ENCODE measurements around the gene MUC5B. TPM values are rescaled to one million over a fixed set of nuclear protein-coding genes. Genes with fewer than 3 reads are reported as not detected.

The MUC5B gene
- total RNA-seq, 1 experiment from 2014 or later = 0.03 TPM

DNA sequence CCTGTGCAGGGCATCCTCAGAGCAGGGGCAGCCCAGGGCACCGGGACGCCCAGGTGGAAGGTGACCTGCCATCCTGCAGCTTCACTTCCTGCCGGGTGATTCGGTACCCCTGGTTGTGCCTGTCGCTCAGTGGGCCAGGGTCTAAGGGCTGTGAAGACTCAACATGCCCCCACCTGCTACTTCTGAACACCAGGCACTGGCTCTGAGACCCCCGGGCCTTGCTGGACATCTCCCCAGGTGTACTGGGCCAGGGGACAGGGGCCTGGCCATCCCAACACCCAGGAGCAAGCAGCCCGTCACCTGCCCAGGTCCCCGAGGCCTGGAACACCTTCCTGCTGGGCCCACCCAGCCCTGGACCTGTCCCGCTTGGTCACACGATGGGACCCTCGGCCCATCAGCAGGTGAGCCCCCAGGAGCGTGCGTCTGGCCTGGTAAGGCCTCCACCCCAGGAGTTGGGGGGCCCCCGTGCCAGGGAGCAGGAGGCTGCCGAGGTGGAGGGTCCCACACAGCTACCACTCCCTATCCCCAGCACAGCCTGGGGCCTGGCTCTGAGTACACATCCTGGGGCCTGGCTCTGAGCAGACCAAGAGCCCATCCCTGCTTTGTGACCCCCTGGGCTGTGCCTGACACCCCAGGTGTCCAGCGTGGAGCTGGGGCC lies 3.9 kb upstream of the MUC5B start:
- DNase-seq (ENCODE audit: low read depth) = no peak

DNA sequence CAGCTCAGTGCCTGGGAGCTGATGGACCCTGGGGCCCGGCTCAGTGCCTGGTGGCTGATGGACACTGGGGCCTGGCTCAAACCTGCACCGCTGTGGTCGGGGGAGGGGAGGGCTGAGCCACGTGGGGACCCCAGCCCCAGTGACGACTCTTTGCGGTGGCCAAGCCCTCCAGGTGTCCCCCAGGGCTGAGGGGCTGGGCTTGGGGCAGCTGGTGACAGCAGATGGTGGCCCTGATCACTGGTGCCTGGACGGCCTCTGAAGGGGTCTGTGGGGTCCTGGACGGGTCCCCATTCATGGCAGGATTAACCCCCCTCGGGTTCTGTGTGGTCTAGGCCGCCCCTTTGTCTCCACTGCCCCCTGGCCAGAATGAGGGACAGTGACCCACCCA lies 3.4 kb upstream of the MUC5B start:
- no peak for DNase-seq (ENCODE audit: low read depth)

DNA sequence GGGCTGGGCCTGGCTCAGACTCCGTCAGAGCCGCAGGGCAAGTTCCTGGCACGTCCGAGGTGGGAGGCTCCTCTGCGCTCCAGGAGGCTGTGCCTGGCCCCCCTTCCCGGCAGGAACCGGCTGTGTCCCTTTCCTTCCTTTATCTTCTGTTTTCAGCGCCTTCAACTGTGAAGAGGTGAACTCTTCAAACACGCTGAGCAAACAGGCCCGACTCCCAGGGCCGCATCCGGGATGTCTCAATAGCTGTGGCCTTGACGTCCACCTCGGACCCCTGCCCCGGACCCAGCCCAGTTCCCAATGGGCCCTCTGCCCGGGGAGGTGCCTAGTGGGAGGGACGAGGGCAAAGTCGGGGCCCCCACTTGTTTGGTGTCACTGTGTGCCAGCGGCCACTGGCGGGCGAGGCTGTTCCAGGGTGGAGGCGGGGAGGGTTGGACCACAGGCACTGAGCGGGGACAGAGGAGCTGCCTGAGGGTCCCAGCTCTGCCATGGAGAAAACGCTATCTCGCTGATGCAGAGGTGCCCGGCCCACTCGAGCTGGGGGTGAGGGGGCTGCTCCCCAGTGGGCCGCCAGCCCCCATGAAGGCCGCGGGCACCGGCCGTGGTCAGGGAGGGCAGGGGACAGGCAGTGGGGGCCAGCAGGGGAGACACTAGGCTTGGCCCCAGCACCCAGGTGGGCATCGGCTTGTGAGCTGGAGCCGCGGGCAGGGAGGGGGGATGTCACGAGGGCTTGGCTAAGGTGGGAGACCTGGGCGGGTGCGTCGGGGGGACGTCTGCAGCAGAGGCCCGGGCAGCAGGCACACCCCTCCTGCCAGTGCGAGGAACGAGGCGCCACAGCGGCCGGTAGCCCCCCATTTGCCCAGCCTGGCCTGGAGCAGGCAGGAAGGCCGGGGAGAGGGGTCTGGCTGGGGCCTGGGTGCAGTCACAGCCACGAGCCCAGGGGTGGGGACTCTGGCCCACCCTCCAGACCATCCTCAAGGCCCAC lies 2.7 kb upstream of the MUC5B start:
- DNase-seq (ENCODE audit: low read depth) = no peak

DNA sequence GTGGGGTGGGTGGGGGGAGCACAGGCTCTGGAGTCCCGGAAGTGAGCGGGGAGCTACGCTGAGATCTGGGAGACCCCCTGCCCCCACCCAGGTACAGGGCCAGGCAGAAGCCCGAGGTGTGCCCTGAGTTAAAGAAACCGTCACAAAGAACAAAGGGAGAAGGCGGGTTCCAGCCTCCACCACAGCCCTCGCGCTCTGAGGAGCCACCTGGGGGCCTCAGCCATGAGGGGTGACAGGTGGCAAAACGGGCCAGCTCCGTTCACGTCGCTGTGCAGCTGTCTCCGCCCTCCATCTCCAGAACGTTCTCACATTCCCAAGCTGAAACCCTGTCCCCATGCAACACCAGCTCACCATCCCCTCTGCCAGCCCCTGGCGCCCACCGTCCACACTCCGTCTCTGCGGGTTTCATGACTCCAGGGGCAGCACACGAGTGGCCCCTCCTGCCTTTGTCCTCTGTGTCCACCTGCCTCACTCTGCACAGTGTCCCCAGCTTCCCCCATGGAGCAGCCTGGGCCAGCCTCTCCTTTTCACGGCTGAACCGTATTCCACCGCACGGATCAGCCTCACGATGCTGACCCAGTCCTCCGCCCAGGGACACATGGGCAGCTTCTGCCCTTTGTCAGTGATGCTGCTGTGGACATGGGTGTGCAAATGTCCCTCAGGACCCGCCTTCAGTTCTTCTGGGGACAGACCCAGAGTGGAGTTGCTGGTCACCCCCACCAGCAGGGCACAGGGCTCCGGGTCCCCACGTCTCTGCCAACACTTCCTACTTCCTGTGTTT lies 1.7 kb upstream of the MUC5B start:
- no peak for DNase-seq (ENCODE audit: low read depth)

DNA sequence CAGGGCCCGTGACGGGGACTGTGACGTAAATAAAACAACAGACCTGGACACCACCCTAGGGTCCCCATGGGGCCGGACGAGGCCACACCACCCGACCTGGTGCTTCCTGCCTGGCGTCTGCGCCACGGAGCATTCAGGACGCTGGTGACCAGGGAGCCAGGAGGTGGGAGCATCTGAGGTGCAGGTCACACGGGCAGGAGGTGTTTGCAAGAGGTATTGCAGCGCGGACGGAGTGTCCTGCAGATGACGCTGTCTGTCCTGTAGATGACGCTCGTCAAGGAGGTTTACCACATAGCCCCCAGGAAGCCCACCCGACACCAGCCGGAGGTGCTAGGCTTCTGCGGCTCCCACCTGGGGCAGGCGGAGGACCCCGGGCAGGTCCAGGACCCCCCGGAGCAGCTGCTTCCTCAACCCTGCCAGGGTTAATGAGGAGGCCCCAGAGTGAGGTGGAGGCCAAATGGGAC lies 986 bp upstream of the MUC5B start:
- DNase-seq (ENCODE audit: low read depth) = no peak

DNA sequence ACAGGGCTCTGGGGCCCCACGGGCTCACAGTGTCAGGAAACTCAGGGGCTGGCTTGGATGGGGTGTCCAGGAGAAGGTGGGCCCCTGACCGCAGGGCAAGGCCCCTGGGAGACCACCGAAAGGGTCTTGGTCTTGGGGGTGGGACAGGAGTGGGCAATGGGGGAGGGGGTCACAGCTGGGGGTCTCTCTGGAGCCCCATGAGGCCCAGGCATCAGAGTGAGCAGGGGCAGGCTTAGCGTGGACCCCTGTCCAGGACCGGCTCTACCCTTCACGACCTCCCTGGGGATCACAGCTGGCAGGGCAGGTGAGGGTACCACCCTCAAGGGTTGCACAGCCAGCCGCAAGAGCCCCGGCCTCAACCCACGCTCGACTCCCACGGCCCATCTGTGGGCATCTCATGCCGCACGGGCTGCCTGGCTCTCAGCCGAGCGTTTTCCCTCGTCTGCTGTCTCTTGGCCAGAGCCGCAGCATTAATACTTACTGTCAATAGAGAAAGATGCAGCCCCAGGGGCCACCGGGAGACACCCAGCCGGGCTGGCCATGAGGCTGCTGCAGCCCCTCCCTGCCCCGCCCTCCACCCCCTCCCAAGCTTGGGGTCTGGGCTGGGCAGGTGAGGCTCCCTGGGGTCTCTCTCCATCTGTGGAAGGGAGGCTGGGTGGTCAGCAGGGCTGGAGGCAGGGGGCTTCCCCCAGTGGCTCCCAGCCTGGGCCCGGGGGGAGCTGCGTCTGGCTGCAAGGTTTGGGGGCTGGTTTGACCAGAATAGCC lies 662 bp downstream of the MUC5B start:
- DNase-seq (ENCODE audit: low read depth) = no peak

DNA sequence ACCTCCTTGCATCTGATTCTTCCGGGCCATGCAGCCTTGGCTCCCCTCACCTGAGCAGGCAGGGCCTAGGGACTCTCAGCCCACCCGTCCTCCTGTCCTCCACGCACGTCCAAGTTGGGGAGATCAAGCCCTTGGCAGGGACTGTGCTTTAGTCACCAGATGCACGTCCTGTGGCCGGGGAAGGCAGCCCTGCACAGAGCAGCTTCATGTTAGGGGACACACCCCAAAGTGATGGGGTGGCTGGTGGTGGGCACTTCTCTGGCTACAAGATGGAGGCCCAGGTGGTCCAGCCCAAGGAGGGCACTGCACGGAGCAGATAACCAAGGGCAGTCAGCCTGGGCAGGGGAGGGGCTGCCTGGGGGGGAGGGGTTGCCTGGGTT lies 1.2 kb downstream of the MUC5B start:
- no peak for DNase-seq (ENCODE audit: low read depth)

DNA sequence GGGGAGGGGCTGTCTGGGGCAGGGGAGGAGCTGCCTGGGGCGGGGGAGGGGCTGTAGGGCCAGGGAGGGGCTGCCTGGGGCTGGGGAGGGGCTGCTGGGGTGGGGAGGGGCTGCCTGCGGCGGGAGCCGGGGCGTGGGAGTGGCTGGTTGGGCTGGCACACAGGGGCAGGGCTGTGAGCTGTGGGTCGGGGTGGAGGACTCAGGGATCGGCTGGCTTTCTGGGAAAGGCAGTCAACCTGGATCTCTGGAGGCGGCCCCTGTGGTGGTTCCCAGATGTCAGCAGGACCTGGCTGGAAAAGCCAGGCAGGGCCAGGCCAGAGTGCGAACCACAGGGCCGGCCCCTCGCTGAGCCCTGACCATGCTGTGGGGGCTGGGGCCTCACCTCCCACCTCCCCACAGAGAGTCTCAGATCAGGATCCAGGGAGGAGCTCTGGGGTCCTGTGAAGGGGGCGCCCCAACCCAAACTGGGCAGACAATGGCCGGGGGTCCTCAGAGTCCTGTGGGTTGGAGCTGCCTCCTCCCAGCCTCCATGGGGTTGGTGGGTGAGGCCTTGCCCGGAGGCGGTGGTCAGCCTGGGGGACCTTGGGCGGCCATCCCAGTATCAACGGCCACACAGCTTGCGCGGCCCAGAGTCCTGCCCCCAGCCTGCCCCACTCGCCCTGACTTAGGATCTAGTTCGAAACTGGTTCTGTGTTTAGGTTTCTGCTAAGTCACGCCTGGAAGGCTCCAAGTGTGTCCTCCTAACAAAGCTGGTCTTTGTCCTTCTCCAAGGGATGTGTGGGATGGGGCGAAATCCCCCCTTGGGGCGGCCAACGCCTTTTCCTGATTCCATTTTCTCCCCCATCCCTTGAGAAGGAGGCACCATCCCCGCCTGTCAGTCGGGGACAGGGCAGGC lies 1.9 kb downstream of the MUC5B start:
- DNase-seq (ENCODE audit: low read depth) = no peak

DNA sequence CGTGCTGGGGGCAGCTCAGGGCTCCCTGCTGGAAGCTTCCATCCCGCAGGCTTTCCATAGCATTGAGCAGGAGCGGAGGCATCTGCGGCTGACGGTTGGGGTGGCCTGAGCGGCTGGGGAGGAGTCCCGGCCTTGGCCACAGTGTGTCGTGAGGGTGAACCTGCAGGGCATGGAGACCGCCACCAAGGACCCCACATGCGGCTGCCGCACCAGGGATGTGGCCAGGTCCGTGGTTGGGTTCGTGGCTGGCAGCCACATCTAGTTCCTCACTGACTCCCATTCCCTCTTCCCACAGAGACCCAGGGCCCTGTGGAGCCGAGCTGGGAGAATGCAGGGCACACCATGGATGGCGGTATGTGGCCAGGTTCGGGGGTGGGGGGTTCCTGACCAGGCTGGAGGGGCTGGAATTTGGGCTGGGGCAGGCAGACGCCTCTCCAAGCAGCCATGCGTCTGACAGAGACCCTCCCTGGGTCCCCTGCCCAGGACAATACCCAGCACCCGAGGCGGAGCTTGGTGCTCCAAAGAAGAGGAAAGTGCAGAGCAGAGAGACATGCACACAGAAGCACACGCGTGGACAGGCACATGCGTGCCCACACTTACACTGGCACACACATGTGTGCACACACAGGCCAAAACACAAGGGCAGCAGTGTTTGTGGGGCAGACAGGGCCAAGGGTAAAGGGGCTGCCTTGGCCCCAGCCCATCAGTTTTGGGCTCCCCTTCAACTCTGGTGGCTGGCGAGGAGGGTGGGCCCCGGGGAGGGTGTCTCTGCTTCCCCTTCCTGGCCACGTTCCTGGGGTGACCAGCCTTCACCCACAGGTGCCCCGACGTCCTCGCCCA lies 2.7 kb downstream of the MUC5B start:
- no peak for DNase-seq (ENCODE audit: low read depth)

DNA sequence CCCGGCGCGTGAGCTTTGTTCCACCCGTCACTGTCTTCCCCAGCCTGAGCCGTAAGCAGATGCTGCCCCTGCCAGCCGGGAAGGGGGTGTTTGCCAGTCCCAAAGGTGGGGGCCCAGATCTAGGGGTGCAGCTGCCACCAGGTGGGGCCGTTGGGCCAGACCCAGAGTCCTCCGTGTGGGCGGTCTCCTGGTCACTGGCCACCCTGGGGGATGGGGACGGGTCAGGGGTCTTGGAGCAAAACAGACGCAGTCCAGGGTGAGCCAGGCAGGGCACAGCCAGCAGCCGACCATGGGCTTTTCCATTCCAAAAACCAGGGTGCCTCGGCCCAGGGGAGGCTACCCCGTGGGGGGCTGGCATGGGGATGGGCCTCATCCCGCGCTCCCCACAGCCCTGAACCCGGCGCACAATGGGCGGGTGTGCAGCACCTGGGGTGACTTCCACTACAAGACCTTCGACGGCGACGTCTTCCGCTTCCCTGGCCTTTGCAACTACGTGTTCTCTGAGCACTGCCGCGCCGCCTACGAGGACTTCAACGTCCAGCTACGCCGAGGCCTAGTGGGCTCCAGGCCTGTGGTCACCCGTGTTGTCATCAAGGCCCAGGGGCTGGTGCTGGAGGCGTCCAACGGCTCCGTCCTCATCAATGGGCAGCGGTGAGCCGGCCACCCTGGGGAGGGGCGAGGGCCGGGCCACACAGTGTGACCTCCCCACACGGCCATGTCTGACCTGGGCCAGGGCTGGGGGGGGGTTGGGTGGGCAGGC lies 3.5 kb downstream of the MUC5B start:
- no peak for DNase-seq (ENCODE audit: low read depth)

DNA sequence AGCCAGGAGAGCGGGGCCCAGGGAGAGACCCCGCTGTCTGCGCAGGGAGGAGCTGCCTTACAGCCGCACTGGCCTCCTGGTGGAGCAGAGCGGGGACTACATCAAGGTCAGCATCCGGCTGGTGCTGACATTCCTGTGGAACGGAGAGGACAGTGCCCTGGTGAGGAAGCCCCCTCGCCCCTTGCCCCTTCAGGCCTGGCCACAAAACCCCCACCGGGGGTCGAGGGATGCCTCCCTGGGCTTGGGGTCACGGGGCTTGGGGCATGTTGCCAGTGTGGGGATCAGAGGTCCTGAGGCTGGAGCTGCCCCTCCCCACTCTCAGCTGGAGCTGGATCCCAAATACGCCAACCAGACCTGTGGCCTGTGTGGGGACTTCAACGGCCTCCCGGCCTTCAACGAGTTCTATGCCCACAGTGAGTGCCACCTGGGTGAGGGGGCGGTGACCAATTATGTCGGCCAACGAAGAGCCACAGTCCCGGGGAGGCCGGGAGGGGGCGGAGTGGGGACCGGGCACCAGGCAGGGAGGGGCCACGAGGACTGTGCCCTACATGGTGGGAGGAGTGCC lies 4.2 kb downstream of the MUC5B start:
- no peak for DNase-seq (ENCODE audit: low read depth)

DNA sequence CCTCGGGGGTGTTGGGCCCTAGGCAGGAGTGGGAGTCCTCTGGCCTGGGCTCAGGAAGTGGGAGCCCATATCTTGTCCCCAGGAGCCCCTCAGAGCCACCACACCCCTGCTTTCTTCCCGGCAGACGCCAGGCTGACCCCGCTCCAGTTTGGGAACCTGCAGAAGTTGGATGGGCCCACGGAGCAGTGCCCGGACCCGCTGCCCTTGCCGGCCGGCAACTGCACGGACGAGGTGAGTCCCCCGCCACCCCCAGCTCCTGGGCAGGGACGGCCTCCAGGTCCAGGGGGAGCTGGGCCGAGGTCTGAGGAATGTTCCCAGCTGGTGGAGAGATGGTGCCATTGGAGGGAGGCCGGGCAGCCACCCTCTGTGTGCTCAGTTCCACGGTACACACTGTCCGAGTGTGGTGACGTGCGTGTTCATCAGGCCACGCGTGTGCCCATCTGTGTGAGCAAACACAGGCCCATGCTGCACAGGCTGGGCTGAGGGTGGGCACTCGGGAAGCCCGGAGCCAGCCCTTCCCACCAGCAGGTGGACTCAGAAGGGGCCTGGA lies 4.8 kb downstream of the MUC5B start:
- DNase-seq (ENCODE audit: low read depth) = no peak

DNA sequence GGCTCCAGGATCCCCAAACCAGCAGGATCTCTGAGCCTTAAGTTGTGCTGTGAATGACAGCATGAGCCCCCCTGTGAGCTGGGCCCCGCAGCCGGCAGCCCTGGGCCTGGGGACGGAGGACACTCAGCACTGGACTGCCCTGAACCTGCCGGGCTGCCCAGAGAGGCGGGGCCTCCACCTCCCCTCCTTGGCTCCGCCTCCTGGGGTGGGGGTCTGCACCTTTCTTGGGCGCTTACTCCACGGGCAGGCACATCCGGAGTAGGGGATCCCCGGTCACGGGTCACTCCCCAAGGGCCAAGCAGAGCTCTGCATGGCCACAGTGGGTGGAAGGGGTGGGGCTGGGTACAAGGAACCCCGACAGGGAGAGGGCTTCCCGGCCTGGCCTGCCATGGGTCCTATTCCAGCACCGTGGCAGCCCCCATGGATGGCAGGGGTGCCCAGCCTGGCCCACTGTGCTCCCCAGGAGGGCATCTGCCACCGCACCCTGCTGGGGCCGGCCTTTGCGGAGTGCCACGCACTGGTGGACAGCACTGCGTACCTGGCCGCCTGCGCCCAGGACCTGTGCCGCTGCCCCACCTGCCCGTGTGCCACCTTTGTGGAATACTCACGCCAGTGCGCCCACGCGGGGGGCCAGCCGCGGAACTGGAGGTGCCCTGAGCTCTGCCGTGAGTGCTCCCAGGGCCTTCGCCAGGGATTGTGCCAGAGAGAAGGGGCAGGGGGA lies 5.4 kb downstream of the MUC5B start:
- no peak for DNase-seq (ENCODE audit: low read depth)

DNA sequence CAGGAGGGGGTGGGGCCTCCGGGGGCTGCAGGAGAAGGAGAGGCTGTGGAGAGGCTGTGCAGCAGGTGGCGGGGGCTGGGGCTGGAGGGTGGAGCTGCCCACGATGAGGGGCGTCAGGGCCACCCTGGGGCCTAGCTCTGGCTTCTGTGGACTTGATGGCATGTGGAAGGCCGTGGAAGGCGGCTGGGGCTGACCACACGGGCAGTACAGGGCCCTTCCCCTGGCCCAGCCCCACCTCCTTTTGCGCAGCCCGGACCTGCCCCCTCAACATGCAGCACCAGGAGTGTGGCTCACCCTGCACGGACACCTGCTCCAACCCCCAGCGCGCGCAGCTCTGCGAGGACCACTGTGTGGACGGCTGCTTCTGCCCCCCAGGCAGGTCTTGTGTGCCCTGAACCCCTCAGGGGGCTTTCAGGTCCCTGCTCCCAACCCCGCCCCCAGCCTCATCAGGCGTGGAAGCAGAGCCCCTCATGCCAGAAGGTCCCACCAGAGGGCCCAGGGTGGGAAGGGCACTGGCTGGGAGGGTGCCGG lies 6.1 kb downstream of the MUC5B start:
- DNase-seq (ENCODE audit: low read depth) = no peak

DNA sequence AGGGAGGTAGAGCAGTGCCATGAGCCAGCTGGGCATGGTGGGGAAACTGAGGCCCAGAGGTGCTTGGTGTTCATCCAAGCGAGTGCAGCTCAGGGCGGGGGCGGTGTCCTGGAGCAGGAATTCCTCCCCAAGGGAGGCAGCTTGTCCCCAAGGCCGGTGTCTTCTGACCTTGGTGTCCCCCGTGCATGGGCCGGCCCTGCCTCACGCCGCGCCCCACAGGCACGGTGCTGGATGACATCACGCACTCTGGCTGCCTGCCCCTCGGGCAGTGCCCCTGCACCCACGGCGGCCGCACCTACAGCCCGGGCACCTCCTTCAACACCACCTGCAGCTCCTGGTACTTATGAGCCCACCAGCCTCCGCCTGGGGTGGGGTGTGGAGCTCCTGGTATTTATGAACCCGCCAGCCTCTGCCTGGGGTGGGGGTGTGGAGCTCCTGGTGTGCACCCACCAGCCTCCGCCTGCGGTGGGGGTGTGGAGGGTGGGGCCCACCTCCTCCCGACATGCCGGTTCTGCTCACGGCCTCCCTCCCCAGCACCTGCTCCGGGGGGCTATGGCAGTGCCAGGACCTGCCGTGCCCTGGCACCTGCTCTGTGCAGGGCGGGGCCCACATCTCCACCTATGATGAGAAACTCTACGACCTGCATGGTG lies 6.7 kb downstream of the MUC5B start:
- DNase-seq (ENCODE audit: low read depth) = no peak

DNA sequence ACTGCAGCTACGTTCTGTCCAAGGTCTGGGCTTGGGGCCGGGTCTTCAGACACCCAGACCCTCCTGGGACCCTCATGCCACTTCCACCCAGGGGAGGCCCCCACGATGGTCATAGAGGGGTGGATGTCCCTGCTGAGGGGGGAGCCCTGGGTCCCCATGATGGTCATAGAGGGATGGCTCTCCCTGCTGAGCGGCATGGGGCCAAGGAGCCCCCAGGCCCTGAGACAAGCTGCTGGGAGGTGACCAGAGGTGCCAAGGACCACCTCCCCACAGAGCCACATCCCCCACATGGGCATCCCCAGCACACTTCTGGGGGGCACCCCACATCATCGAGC lies 7.2 kb downstream of the MUC5B start:
- DNase-seq (ENCODE audit: low read depth) = no peak
